Measurements from ENCODE around the gene NPTN. TPM values are rescaled to one million over a fixed set of nuclear protein-coding genes. Genes with fewer than 3 reads are reported as not detected.

Gene NPTN
- total RNA-seq, 3 donors from 2014 or later (not counting 1 experiment from before 2014, with no cell fraction given), result 37.9 to 46.9 (median 46.4) TPM

GRCh38 chr15:73678498-73678897, 45.3 kb upstream of the NPTN start:
- Mint-ChIP-seq H3K4me1 (no peaks in the 10 kb centered on the region), H3K27ac (no peak overlapping the region), H3K36me3 (no peaks in the 10 kb centered on the region), H3K9me3 (no peaks in the 10 kb centered on the region), H3K27me3 (ENCODE audit: low read depth in 2 of 2) (peaks cover 20 to 25% of the 10 kb centered on the region in 2 donors), H3K4me3 (no peak overlapping the region)
- Histone ChIP-seq H3K27me3 (ENCODE audit: control insufficient read depth, insufficient read depth, low read length) (peaks cover under 1% of the 10 kb centered on the region), H3K27ac (ENCODE audit: low read length) (no peak overlapping the region), H3K36me3 (ENCODE audit: control insufficient read depth, insufficient read depth, low read length) (no peaks in the 10 kb centered on the region), H3K9me3 (ENCODE audit: control insufficient read depth, insufficient read depth, low read length) (no peaks in the 10 kb centered on the region), H3K4me1 (ENCODE audit: control insufficient read depth, insufficient read depth, low read length) (peaks cover under 1% of the 10 kb centered on the region), H3K4me3 (ENCODE audit: low read length) (no peak overlapping the region)
- TF ChIP-seq, protein P1, sequence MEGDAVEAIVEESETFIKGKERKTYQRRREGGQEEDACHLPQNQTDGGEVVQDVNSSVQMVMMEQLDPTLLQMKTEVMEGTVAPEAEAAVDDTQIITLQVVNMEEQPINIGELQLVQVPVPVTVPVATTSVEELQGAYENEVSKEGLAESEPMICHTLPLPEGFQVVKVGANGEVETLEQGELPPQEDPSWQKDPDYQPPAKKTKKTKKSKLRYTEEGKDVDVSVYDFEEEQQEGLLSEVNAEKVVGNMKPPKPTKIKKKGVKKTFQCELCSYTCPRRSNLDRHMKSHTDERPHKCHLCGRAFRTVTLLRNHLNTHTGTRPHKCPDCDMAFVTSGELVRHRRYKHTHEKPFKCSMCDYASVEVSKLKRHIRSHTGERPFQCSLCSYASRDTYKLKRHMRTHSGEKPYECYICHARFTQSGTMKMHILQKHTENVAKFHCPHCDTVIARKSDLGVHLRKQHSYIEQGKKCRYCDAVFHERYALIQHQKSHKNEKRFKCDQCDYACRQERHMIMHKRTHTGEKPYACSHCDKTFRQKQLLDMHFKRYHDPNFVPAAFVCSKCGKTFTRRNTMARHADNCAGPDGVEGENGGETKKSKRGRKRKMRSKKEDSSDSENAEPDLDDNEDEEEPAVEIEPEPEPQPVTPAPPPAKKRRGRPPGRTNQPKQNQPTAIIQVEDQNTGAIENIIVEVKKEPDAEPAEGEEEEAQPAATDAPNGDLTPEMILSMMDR (IDR thresholded peaks at IDR 0.05), result no peak
- no peak for DNase-seq
- WGBS (ENCODE audit: insufficient coverage), result 18% methylated on average over 3 of the region's 3 CpGs
- ATAC-seq, result no peak
- intact Hi-C loops (cut with micrococcal nuclease), result no loop called here

- Mint-ChIP-seq H3K27me3 (ENCODE audit: low read depth in 2 of 2) (peaks cover 17 to 24% of the 10 kb centered on the region in 2 donors), H3K36me3 (no peaks in the 10 kb centered on the region), H3K4me3 (no peak overlapping the region), H3K4me1 (no peaks in the 10 kb centered on the region), H3K9me3 (no peaks in the 10 kb centered on the region), H3K27ac (no peak overlapping the region)
- TF ChIP-seq, protein P1 (IDR thresholded peaks at IDR 0.05), result no peak
- H3K27ac ChIP-seq (ENCODE audit: low read length), result no peak overlapping the region
- ATAC-seq (no peak), DNase-seq (no peak)
- no peaks in the 10 kb centered on the region for H3K4me1 ChIP-seq (ENCODE audit: control insufficient read depth, insufficient read depth, low read length)
- H3K27me3 ChIP-seq (ENCODE audit: control insufficient read depth, insufficient read depth, low read length), result no peaks in the 10 kb centered on the region
- no peak overlapping the region for H3K4me3 ChIP-seq (ENCODE audit: low read length)
- H3K36me3 ChIP-seq (ENCODE audit: control insufficient read depth, insufficient read depth, low read length), result no peaks in the 10 kb centered on the region
- no peaks in the 10 kb centered on the region for H3K9me3 ChIP-seq (ENCODE audit: control insufficient read depth, insufficient read depth, low read length)
- WGBS (ENCODE audit: insufficient coverage), result 78% methylated on average over 2 of the region's 2 CpGs
- intact Hi-C loops (cut with micrococcal nuclease), result loop anchor here (1.0 kb wide), 1 partner anchor 23 kb away; no protein-coding TSS in a partner anchor
Observed at GRCh38 chr15:73677733-73678132, 44.5 kb upstream of the NPTN start.

GRCh38 chr15:73677146-73677607, 44.0 kb upstream of the NPTN start:
- peak; percentile 30 to 67 (median 65) for ATAC-seq
- Histone ChIP-seq H3K4me1 (ENCODE audit: control insufficient read depth, insufficient read depth, low read length) (no peaks in the 10 kb centered on the region), H3K27ac (ENCODE audit: low read length) (no peak overlapping the region), H3K36me3 (ENCODE audit: control insufficient read depth, insufficient read depth, low read length) (no peaks in the 10 kb centered on the region), H3K27me3 (ENCODE audit: control insufficient read depth, insufficient read depth, low read length) (no peaks in the 10 kb centered on the region), H3K9me3 (ENCODE audit: control insufficient read depth, insufficient read depth, low read length) (no peaks in the 10 kb centered on the region), H3K4me3 (ENCODE audit: low read length) (no peak overlapping the region)
- peak; percentile 33 to 78 for DNase-seq
- no peaks in the 10 kb centered on the region for H3K4me1 Mint-ChIP-seq
- no peak overlapping the region for H3K4me3 Mint-ChIP-seq
- intact Hi-C loops (cut with micrococcal nuclease), result loop anchor here (1.0 kb wide), 1 partner anchor 23 kb away; no protein-coding TSS in a partner anchor
- peaks cover 13 to 20% of the 10 kb centered on the region in 2 donors for H3K27me3 Mint-ChIP-seq (ENCODE audit: low read depth in 2 of 2)
- H3K9me3 Mint-ChIP-seq, result no peaks in the 10 kb centered on the region
- TF ChIP-seq, protein P1 (IDR thresholded peaks at IDR 0.05), result peak; percentile 75
- H3K36me3 Mint-ChIP-seq, result no peaks in the 10 kb centered on the region
- WGBS (ENCODE audit: insufficient coverage), result 80% methylated on average over 5 of the region's 5 CpGs
- no peak overlapping the region for H3K27ac Mint-ChIP-seq

DNA sequence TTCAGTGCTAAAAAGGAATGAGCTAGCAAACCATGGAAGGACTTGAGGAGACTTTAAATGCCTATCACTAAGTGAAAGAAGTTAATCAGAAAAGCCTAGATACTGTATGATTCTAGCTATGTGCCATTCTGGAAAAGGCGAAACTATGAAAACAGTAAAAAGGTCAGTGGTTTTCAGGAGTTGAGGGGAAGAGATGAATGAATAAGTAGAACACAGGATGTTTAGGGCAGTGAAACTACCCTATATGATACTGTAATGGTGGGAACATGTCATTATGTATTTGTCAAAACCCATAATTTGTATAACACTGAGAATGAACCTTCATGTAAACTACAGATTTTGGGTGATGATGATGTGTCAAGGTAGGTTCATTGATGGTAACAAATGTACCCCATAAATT, 41.4 kb upstream of the NPTN start:
- no peak for DNase-seq
- intact Hi-C loops (cut with micrococcal nuclease), result no loop called here
- WGBS (ENCODE audit: insufficient coverage), result 92% methylated on average over 1 of the region's 1 CpG
- no peaks in the 10 kb centered on the region for H3K4me1 Mint-ChIP-seq
- no peak overlapping the region for H3K27ac Mint-ChIP-seq
- no peaks in the 10 kb centered on the region for H3K4me1 ChIP-seq (ENCODE audit: control insufficient read depth, insufficient read depth, low read length)
- no peaks in the 10 kb centered on the region for H3K9me3 ChIP-seq (ENCODE audit: control insufficient read depth, insufficient read depth, low read length)
- H3K27me3 Mint-ChIP-seq (ENCODE audit: low read depth in 2 of 2), result peaks cover 12 to 30% of the 10 kb centered on the region in 2 donors
- no peaks in the 10 kb centered on the region for H3K9me3 Mint-ChIP-seq
- no peak overlapping the region for H3K27ac ChIP-seq (ENCODE audit: low read length)
- no peak for ATAC-seq
- no peaks in the 10 kb centered on the region for H3K36me3 Mint-ChIP-seq
- H3K4me3 ChIP-seq (ENCODE audit: low read length), result no peak overlapping the region
- TF ChIP-seq, protein P1 (IDR thresholded peaks at IDR 0.05), result no peak
- no peaks in the 10 kb centered on the region for H3K36me3 ChIP-seq (ENCODE audit: control insufficient read depth, insufficient read depth, low read length)
- H3K4me3 Mint-ChIP-seq, result no peak overlapping the region
- H3K27me3 ChIP-seq (ENCODE audit: control insufficient read depth, insufficient read depth, low read length), result no peaks in the 10 kb centered on the region
